HCT116 (cell line): ENCODE measurements around the gene OR4E1. TPM values are rescaled to one million over a fixed set of nuclear protein-coding genes. Genes with fewer than 3 reads are reported as not detected.

ENCODE experiments used
- ATAC-seq: fragments of 200-7000 bp; cut with Tn5 transposase; 2 replicates; pipeline ENCODE4 v1.9.1; 2020; ENCODE audit warnings: mild to moderate bottlenecking, moderate library complexity
- BruUV-seq: library from RNA; stranded (reverse); fragments of 400-500 nt; replicated peaks from 2 replicates; lab custom pipeline; 2021; lab: Mats Ljungman, UMichigan
- CTCF ChIA-PET: fragments of 300-600 bp; sonication (Branson Sonifier 250); formaldehyde crosslinking; loops from one replicate; lab custom pipeline; 2021; ENCODE audit warnings: antibody characterized with exemption; lab: Charles Lee
- POLR2A ChIA-PET: fragments of 300-600, 350-600 bp; sonication (Branson Sonifier 250); formaldehyde crosslinking; loops from one replicate; lab custom pipeline; 2021; ENCODE audit warnings: antibody characterized with exemption; lab: Charles Lee
- RAD21 ChIA-PET, 2 experiments: fragments of 300-600 bp; sonication (Branson Sonifier 250); formaldehyde crosslinking; loops; one replicate each; lab custom pipeline; 2023; ENCODE audit warnings: low total read pairs in 2 of 2; ENCODE audit not compliant: uncharacterized antibody in 2 of 2, unreplicated experiment in 2 of 2, low non-redundant PET in 1 of 2; lab: Charles Lee
- DNase-seq: peaks from one replicate; pipeline ENCODE4 v3.0.0-alpha.2; 2010; ENCODE audit warnings: low read depth, low spot score
- H2AFZ ChIP-seq: fragments of 200-600 bp; shearing (Covaris generic), sonication (generic); 2 replicates; pipeline ENCODE4 v1.6.1; 2017; ENCODE audit warnings: low read depth, mixed run types, mixed read lengths, antibody characterized with exemption, low read length; ENCODE audit not compliant: poor library complexity, severe bottlenecking
- H3K27ac ChIP-seq: 2 replicates; pipeline ENCODE4 v1.5.1; 2012; ENCODE audit warnings: low read depth, low read length
- H3K27me3 ChIP-seq: fragments of 200-600 bp; sonication (generic); 2 replicates; pipeline ENCODE4 v1.6.1; 2016; ENCODE audit warnings: mixed run types, low read length, mixed read lengths; ENCODE audit not compliant: insufficient read depth
- H3K36me3 ChIP-seq, 2 experiments: fragments of 200-500 bp in 1 of 2; fragments of 200-600 bp in 1 of 2; sonication (Bioruptor generic) in 1 of 2; sonication (generic) in 1 of 2; 2 replicates each; pipeline versions ENCODE4 v1.5.1 to v1.6.1; 2014 to 2016; ENCODE audit warnings: low read length in 2 of 2, inconsistent platforms in 1 of 2, mixed read lengths in 1 of 2, mixed run types in 1 of 2; ENCODE audit not compliant: insufficient read depth in 2 of 2, control insufficient read depth in 1 of 2
- H3K4me1 ChIP-seq, 2 experiments: fragments of 200-600 bp in 1 of 2; sonication (generic) in 1 of 2; 2 replicates each; pipeline versions ENCODE4 v1.5.1 to v1.6.1; 2012 to 2017; ENCODE audit warnings: low read length in 2 of 2, inconsistent platforms in 1 of 2, mild to moderate bottlenecking in 1 of 2, mixed read lengths in 1 of 2, mixed run types in 1 of 2, moderate library complexity in 1 of 2; ENCODE audit not compliant: insufficient read depth in 2 of 2, control insufficient read depth in 1 of 2
- H3K4me2 ChIP-seq: fragments of 200-600 bp; sonication (generic); 2 replicates; pipeline ENCODE4 v1.6.1; 2017; ENCODE audit warnings: mixed run types, low read length, mixed read lengths
- H3K4me3 ChIP-seq, 2 experiments: fragments of 200-600 bp in 1 of 2; sonication (generic) in 1 of 2; replicated peaks in 1 of 2; 2 replicates each; pipeline ENCODE4 v1.5.1; 2011 to 2016; ENCODE audit warnings: low read length in 2 of 2, control low read depth in 1 of 2, low read depth in 1 of 2, mild to moderate bottlenecking in 1 of 2, mixed read lengths in 1 of 2, mixed run types in 1 of 2
- H3K79me2 ChIP-seq: fragments of 200-600 bp; sonication (generic); 2 replicates; pipeline ENCODE4 v1.6.1; 2017; ENCODE audit warnings: mild to moderate bottlenecking, mixed run types, low read length, moderate library complexity, mixed read lengths; ENCODE audit not compliant: insufficient read depth
- H3K9ac ChIP-seq: fragments of 200-600 bp; sonication (generic); 2 replicates; pipeline ENCODE4 v1.6.1; 2016; ENCODE audit warnings: low read length, mixed read lengths
- H3K9me2 ChIP-seq: fragments of 200-600 bp; sonication (generic), shearing (Covaris generic); 2 replicates; pipeline ENCODE4 v1.6.1; 2017; ENCODE audit warnings: mixed run types, mild to moderate bottlenecking, moderate library complexity; ENCODE audit not compliant: insufficient read depth
- H3K9me3 ChIP-seq, 2 experiments: fragments of 200-500 bp in 1 of 2; fragments of 200-600 bp in 1 of 2; sonication (Bioruptor generic) in 1 of 2; sonication (generic) in 1 of 2; 2 replicates each; pipeline ENCODE4 v1.6.1; 2014 to 2017; ENCODE audit warnings: low read length in 2 of 2, mixed read lengths in 2 of 2, inconsistent platforms in 1 of 2, low read depth in 1 of 2, mild to moderate bottlenecking in 1 of 2, mixed run types in 1 of 2, moderate library complexity in 1 of 2; ENCODE audit not compliant: control insufficient read depth in 1 of 2, insufficient read depth in 1 of 2
- H4K20me1 ChIP-seq: fragments of 200-600 bp; sonication (generic), shearing (Covaris generic); 2 replicates; pipeline ENCODE4 v1.6.1; 2017; ENCODE audit warnings: mixed run types, mild to moderate bottlenecking, moderate library complexity; ENCODE audit not compliant: insufficient read depth
- ATF3 ChIP-seq: IDR thresholded peaks from 2 replicates; pipeline ENCODE4 v1.6.1; 2012
- CBX3 ChIP-seq: IDR thresholded peaks from 2 replicates; pipeline ENCODE4 v1.6.1; 2012; ENCODE audit warnings: low read depth
- CTCF ChIP-seq, 3 experiments: fragments of 200-600 bp in 1 of 3; sonication (generic) in 1 of 3; IDR thresholded peaks in 2 of 3; conservative IDR thresholded peaks in 1 of 3; 2 replicates each; pipeline ENCODE4 v1.5.1; 2012 to 2017; ENCODE audit warnings: low read depth in 2 of 3, low read length in 2 of 3, antibody characterized with exemption in 1 of 3, borderline replicate concordance in 1 of 3, control low read depth in 1 of 3, mild to moderate bottlenecking in 1 of 3, mixed read lengths in 1 of 3, mixed run types in 1 of 3, moderate library complexity in 1 of 3; ENCODE audit not compliant: insufficient read depth in 1 of 3
- ELF1 ChIP-seq: IDR thresholded peaks from 2 replicates; pipeline ENCODE4 v1.6.1; 2012; ENCODE audit warnings: low read depth, borderline replicate concordance
- POLR2AphosphoS5 ChIP-seq: IDR thresholded peaks from 2 replicates; pipeline ENCODE4 v1.6.1; 2011; ENCODE audit warnings: mild to moderate bottlenecking, low read depth, low read length, moderate library complexity
- RAD21 ChIP-seq: IDR thresholded peaks from 2 replicates; pipeline ENCODE4 v1.6.1; 2012; ENCODE audit warnings: low read depth, mild to moderate bottlenecking
- SIN3A ChIP-seq: IDR thresholded peaks from 2 replicates; pipeline ENCODE4 v1.6.1; 2012; ENCODE audit warnings: low read depth
- SP1 ChIP-seq: IDR thresholded peaks from 2 replicates; pipeline ENCODE4 v1.6.1; 2012; ENCODE audit warnings: low read depth
- SRF ChIP-seq: IDR thresholded peaks from 2 replicates; pipeline ENCODE4 v1.6.1; 2012; ENCODE audit warnings: low read depth
- ZBTB33 ChIP-seq: IDR thresholded peaks from 2 replicates; pipeline ENCODE4 v1.6.1; 2011; ENCODE audit warnings: mild to moderate bottlenecking, low read length, moderate library complexity; ENCODE audit not compliant: insufficient replicate concordance; ENCODE audit errors: extremely low read depth
- ZNF274 ChIP-seq: fragments of 200-500 bp; sonication (Bioruptor generic); IDR thresholded peaks from 2 replicates; pipeline ENCODE4 v1.6.1; 2014; ENCODE audit warnings: mild to moderate bottlenecking, low read depth, low read length, inconsistent platforms
- intact Hi-C: fragments of 100-400 bp; cut with micrococcal nuclease; formaldehyde crosslinking; loops from 2 replicates; pipeline ENCODE4 v1.10.0; 2022
- total RNA-seq: library from RNA; stranded (reverse); gene quantifications from one replicate; pipeline ENCODE4 v1.2.1, GENCODE V29; 2021; ENCODE audit not compliant: unreplicated experiment

The OR4E1 gene
- total RNA-seq, 1 experiment from 2014 or later, result not detected

DNA sequence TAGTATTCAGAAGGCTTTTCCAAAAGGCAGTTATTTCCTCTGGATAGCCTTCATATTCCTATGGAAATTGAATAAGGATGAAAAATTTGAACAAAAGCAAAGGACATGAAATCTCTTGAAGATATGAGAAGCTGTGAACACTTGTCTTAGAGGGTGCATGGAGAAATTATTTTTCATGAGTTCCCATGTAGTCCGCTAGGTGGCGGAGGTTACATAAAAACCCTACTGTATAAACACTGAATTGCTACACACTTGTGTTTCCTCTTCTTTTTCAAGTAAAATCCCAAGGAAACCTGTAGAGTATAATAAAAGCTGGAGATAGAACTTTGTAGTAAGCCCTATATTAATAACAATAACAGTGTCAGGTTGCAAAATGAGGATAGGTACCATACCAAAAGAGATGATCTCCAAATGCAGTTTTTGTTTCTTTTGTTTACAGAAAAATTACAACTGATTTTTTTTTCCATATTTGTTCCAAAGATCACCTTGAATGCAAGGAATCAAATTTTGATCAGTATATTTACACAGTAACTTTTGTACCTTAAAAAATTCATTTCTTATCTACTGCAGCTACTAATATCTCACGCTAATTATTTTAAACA lies 37.8 kb upstream of the OR4E1 start:
- CTCF ChIA-PET, result interaction anchor here (0.6 to 6.0 kb wide), 10 partner anchors 10 to 213 kb away, joined by 3 to 36 read pairs (median 3); no protein-coding TSS in a partner anchor
- DNase-seq (peak; percentile 26), ATAC-seq (peak; percentile 72)
- no peaks in the 10 kb centered on the region for H3K36me3 ChIP-seq
- BruUV-seq, result no TSS peak
- H3K4me1 ChIP-seq, result no peaks in the 10 kb centered on the region
- H3K27ac ChIP-seq, result no peak overlapping the region
- H3K9me2 ChIP-seq, result no peaks in the 10 kb centered on the region
- intact Hi-C loops, result no loop called here
- no peak overlapping the region for H2AFZ ChIP-seq
- H4K20me1 ChIP-seq, result no peaks in the 10 kb centered on the region
- H3K9ac ChIP-seq, result no peak overlapping the region
- no peaks in the 10 kb centered on the region for H3K79me2 ChIP-seq
- no peak overlapping the region for H3K4me3 ChIP-seq
- RAD21 ChIA-PET, result no interaction called here
- H3K27me3 ChIP-seq, result peaks cover 20% of the 10 kb centered on the region; the same call in 1 of the 2 replicates
- H3K4me2 ChIP-seq, result no peak overlapping the region
- H3K9me3 ChIP-seq, result no peaks in the 10 kb centered on the region
- POLR2A ChIA-PET, result no interaction called here
- TF ChIP-seq RAD21, result peak; percentile 16; the same call in 1 of the 2 replicates
- TF ChIP-seq ATF3, result no peak
- peak; percentile 14 to 84 (median 72); a peak in 5 of 6 replicates for TF ChIP-seq CTCF (IDR thresholded peaks at IDR 0.05 in 2 of 3, conservative IDR thresholded peaks at IDR 0.05 in 1 of 3; ENCODE audit: borderline replicate concordance in 1 of 3, insufficient read depth in 1 of 3, low read depth in 2 of 3, low read length in 2 of 3)

DNA sequence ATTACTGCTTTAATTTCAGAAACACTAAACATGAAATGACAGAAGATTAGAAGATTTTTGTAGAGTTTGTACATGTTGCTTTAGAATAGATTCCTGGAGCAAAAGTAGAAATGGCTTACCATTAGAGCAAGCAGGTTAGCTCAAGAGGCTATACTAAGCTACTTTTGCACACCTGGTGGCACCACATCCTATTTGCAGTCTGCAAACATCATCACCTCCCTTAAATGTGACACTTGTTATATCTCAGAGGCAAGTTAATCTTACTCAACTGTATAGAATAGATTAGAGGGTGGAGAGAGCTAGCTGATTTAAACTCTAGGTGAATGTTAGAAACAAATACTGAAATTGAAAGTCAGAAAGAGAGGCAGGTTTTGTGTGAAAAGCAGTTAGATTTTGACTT lies 30.7 kb upstream of the OR4E1 start:
- CTCF ChIA-PET, result no interaction called here
- Histone ChIP-seq H3K9me2 (no peaks in the 10 kb centered on the region), H2AFZ (no peak overlapping the region), H3K4me1 (no peaks in the 10 kb centered on the region), H3K27me3 (peaks cover 44% of the 10 kb centered on the region; the same call in 1 of the 2 replicates), H3K4me2 (no peak overlapping the region), H4K20me1 (no peaks in the 10 kb centered on the region), H3K27ac (no peak overlapping the region), H3K4me3 (no peak overlapping the region), H3K9me3 (no peaks in the 10 kb centered on the region), H3K9ac (no peak overlapping the region), H3K79me2 (no peaks in the 10 kb centered on the region), H3K36me3 (no peaks in the 10 kb centered on the region)
- no TSS peak for BruUV-seq
- RAD21 ChIA-PET, result no interaction called here
- POLR2A ChIA-PET, result no interaction called here
- intact Hi-C loops, result no loop called here
- DNase-seq, result no peak
- ATAC-seq, result no peak
- TF ChIP-seq ELF1 (no peak), SP1 (no peak), SRF (no peak), POLR2AphosphoS5 (no peak), CBX3 (no peak), ZBTB33 (no peak), ZNF274 (no peak), SIN3A (no peak)
